Measurements from ENCODE around the gene ADAR.
A peak's percentile ranks its signal among the peaks of the same experiment; 100 is the strongest.

Gene ADAR

DNA sequence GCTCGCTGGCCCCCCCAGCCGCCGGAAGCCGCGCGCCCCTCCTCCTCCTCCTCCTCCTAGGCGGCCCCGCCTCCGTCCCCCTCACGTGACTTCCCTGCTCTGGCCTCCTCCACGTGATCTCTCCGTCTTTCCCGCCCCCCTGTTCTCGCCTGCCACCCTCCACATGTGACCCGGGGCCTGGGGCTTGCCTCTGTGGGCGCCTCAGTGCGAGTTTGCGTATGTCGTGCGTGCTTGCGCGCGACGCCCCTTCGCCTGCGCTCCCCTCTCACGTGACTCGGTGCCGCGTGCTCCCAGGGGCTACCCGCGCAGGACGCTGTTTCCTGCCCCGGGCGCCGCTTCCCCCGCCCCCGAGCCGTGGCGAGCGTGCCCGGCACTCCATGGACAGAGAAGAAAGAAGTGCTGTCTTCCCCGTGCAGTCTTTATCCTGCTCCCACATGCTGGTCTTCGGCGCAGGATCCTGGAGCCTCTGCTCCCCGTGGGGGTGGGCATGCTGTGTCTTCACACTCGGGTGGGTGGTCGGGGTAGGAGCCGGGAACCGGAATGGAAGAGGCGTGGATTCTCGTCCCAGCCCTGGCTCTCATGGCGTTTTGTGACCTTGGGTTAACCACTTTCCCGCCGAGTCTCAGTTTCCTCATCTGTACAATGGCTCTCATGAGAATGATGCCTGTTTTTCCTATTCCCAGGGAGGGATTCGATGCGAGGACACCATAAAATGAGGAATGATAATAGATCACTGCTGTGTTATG lies 49.1 kb downstream of the ADAR start:
- DNase-seq (ENCODE audit: low read depth, low spot score) = peak; percentile 98

DNA sequence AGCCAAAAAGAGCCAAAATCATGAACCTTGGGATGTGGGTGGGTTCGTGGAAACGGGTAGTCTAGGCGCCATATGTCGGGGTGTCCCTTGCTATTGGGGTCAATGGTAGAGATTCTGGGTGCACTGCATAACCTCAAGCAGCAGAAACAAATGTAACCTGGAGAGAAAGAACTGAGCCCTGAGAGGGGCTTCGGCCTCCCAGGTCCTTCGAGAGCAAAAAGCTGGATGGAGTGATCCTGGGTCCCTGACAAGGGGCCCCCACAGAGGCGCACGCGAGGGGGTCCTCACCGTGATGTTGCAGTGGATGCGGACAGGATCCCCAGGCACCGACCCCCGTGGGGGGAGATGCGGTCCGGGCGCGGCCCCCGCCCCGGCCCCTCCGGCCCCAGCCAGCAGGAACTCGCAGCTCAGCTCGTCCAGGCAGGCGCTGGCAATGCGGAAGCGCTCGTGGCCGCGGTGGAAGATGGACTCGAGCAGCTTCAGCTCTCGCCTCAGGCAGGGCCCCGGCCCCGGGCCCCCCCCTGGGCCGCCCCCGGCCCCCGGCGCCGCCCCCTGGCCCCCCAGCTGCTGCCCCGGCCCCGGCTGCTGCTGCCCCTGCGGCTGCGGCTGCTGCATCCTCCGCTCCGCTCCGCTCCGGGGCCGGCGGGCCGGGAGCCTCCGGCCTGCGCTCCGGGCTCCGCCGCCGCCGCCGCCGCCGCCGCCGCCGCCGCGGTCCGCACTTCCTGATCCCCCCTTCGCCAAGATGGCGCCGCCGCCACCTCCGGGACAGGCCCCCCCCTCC lies 49.9 kb downstream of the ADAR start, which contains the start of gene UBE2Q1:
UBE2Q1 (minus strand) TSS at position 724 of the 781 bp plus-strand sequence; CDS start at position 615, 109 bp downstream.
- no peak for DNase-seq (ENCODE audit: low read depth, low spot score)

- no peak for DNase-seq (ENCODE audit: low read depth, low spot score)
Observed at GRCh38 chr1:154557248-154557938, 50.6 kb downstream of the ADAR start.

DNA sequence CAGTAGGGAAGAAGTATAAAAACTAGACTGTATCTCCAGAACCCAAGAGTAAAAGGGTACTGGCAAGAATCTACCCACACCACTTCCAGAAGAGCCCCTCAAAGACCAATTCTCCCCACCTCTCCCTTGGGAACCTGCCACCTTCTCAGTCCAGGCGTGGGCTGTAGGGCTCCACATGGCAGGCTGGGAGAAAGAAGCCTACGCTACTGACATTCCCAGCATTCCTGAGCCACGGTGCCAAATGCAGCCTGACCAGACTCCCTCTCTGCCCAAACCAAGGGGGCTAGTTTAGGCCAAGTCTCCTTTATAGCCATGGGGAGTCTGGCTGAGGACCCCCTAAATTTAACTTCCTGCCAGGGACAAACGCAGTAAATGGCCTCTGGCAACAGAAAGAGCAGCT lies 51.6 kb downstream of the ADAR start:
- DNase-seq (ENCODE audit: low read depth, low spot score) = no peak

- no peak for DNase-seq (ENCODE audit: low read depth, low spot score)
Observed at GRCh38 chr1:154553056-154554030, 54.6 kb downstream of the ADAR start.

- no peak for DNase-seq (ENCODE audit: low read depth, low spot score)
Observed at GRCh38 chr1:154552036-154552435, 56.0 kb downstream of the ADAR start.

- DNase-seq (ENCODE audit: low read depth, low spot score) = no peak
Observed at GRCh38 chr1:154551474-154551873, 56.5 kb downstream of the ADAR start.

DNA sequence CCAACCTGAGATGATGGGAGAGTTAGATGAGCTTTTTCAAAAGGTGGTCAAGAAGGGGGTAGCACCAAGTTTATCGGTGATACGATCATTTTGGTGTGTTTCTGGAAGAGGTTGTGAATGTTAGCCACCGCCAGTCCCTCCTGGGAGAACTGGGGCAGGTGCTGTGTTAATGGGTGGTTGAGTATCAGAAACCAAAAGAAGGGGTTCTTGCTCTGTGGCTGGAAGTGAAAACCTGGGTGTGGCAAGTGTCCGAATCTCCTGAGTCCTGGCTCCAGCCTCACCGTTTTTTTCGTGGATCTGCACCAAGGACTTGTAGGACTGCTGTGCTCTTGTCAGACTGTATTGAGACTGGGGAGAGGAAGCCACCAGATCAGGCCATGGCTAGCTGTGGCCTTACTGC lies 57.3 kb downstream of the ADAR start:
- DNase-seq (ENCODE audit: low read depth, low spot score) = no peak

DNA sequence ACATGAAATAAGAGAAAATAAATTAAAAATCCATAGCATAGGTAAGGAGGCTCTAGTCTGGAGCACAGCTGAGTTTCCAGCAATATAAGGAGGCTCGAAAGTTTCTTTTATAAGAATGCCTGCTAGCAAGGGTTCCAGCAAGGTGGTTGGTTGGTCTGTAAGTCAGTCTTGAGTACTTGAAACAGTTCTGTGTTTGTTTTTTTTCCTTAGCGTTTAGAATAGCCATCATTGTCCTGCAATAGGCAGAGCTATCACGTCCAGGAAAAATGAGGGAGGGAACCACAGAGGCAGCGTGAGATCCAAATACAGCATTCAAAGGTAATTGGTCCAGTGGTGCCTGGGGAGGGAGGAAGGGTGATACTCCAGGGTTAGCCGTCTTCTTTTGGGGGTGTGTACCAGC lies 57.9 kb downstream of the ADAR start:
- no peak for DNase-seq (ENCODE audit: low read depth, low spot score)

DNA sequence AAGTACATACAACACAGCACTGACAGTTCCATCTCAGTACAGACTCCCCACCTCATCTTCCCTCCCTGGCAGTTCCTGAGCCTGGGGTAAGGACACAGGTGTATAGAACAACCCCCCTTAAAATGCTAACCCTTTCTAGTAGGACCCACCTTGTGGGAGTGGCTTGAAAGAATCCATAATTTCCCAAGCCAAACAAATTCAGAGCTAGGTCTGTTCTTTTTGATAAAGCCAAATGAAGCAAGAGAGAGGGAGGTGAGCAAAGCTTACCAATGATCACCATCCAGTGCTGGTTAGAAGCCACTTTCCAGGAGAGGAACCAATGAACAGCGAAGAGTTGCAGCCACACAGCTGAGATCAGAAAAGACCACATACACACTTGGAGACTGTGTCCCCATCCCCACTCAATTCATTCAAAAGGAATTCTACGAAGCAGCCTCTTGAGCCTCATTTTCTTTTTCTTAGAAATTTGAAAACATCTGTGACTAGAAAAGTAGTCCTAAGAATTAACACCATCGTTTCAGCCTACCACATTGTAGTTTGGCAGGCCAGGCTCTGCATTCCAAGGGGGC lies 58.7 kb downstream of the ADAR start:
- no peak for DNase-seq (ENCODE audit: low read depth, low spot score)

DNA sequence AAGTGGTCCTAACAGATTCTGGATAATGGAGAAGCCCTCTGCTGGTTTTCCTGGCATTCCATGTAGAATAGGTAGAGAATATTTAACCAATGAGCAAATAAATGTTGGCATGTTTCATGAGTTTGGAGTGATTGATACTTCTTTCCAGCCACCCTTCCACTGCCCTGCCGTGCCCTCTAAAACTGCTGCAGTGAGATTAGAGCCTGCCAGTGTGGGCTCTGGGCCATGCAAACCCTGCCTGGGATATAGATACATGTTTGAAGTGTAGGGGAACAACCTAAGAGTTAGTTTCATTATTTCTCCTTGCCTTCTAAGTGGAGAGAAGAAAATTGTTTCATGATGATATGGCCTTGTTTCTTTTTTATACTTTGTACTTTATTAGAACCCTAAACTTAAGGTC lies 60.0 kb downstream of the ADAR start:
- DNase-seq (ENCODE audit: low read depth, low spot score) = no peak

GRCh38 chr1:154547105-154547732 lies 60.8 kb downstream of the ADAR start:
- DNase-seq (ENCODE audit: low read depth, low spot score) = no peak

DNA sequence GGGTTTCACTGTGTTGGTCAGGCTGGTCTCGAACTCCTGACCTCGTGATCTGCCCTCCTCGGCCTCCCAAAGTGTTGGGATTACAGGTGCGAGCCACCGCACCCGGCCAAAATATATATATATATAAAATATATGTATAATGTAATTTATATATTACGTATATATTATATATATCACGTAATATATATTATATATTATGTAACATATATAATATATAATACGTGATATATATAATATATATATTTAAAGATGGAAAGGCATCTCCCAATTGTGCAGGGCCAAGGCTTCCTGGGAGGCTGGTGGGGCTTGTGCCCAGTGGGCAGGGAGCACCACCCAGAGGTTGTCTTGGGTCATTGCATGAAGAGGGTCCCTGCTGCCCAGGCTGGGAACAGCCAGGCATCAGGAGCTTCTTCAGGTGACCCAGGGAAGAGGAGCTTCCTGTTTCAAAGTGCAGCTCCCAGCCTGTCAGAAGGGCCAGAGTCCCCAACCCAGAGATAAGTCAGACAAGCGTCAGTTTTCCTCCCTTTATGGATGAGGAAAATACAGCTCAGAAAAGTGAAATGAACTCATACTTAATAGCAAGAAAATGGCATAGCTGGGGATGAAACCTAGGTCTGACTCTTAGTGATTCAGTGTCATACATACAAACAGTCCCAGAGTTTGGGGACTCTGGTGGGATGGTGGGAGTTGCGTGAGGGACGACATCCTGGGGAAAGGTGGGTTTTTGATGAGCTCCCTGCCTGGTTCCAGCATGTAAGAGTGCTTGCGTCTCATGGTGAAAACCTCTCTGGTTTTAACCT lies 61.5 kb downstream of the ADAR start:
- no peak for DNase-seq (ENCODE audit: low read depth, low spot score)

GRCh38 chr1:154541231-154541630 lies 66.8 kb downstream of the ADAR start:
- no peak for DNase-seq (ENCODE audit: low read depth, low spot score)

DNA sequence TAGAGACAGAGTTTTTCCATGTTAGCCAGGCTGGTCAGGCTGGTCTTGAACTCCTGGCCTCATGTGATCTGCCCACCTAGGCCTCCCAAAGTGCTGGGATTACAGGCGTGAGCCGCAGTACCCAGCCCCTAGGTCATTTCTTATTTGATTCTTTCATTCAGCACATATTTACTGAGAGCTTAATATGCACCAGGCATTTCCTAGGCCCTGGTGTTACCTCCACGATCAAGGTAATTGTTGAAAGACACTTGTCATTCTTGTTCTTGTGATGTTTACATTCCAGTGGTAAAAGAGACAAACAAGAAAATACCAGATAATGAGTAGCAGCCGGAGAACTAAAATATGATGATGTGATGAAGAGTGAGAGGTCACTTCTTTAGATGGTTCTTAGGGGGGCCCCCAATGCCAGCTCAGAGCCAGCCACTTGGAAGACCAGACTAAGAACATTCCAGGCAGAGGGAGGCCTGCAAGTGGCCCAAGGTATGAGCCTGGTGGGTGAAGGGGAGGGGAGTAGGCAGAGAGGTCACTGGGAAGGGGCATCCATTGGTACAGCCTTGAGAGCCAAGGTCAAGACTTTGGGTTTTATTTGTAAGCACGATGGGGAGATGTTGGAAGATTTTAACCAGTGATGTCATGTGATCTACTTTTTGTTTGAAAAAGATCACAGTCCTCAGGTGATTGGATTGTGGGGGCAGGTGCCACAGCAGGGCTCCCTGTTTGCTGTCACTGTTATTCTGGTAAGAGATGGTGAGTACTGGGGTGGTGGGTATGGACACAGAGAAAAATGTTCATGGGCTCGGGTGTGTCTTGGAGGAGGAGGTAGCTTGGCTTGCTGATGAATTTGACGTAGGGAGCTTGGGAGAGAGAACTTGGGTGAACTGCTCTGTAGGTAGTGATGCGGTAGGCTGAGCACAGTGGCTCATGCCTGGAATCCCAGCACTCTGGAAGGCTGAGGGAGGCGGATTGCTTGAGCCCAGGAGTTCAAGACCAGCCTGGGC lies 68.2 kb downstream of the ADAR start:
- DNase-seq (ENCODE audit: low read depth, low spot score) = no peak

DNA sequence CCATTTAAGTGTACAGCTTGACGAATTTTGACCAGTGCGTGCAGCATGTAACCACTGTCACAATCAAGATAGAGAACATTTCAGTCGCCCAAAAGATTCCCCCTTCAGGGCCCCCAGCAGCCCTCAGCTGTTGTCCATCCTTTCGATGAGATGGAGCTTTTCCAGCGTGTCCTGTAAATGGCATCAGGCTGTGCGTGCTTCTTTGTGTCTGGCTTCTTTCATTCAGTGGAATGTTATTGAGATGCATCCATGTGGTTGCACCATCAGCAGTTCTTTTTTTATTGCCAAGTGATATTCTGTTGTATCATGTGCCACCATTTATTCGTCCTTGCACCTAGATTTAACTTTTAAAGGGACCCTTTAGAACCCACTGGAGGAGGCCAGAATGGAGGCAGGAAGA lies 71.4 kb downstream of the ADAR start:
- DNase-seq (ENCODE audit: low read depth, low spot score) = no peak

DNA sequence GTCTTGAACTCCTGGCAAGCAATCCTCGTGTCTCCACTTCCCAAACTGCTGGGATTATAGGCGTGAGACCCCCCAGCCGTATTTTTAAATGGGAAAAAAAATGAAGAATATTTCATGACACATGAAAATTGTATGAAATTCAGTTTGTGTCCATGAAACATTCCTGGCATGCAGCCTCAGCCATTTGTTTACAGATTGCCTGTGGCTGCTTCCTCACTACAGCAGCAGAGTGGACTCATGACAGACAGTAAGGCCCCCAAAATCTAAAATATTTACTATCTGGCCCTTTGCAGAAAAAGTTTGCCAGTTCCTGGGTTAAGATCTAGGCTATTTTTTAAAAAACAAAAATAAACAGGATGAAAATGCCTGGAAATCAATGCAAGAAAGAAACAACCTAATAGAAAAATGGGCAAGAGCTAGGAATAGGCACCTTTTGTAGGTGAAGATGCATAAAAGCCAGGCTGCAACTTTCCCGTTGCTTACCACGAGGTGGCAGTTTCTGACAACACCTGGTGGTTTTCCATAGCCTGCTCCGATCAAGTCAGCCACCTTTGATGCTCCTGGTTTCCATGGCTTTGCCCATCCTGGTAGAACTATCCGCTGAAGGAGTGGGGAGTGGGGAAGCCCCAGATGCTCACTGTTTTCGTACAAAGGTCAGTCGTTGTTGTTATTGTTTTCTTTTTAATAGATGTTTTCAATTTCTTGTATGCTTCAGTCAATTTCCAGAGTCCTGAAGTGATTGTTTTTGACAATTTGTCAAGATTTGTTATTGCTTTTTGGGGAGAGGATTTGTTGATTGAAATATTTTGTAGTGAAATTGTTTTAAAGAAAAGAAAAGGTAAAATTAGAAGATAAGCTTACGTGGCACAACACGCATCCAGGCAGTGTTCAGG lies 73.8 kb downstream of the ADAR start:
- DNase-seq (ENCODE audit: low read depth, low spot score) = no peak

Measured in activated naive CD8-positive, alpha-beta T cell treated with anti-CD3 and anti-CD28 coated beads, Interleukin-2, amount 50 U/mL, for 16 hours (primary cell).